H9 (cell line): Measurements from ENCODE around the gene ASXL3. TPM values are rescaled to one million over a fixed set of nuclear protein-coding genes. Genes with fewer than 3 reads are reported as not detected.

ENCODE experiments used
- DNase-seq: peaks from one replicate; pipeline ENCODE4 v3.0.0-alpha.2; 2017
- H2AFZ ChIP-seq: one replicate; pipeline ENCODE4 v1.6.1; 2013; ENCODE audit warnings: mild to moderate bottlenecking, low read length, control low read depth, moderate library complexity
- H2AK5ac ChIP-seq: 2 replicates; pipeline ENCODE4 v1.6.1; 2013; ENCODE audit warnings: low read length, control low read depth, mixed read lengths; ENCODE audit not compliant: insufficient read length
- H2BK120ac ChIP-seq: one replicate; pipeline ENCODE4 v1.6.1; 2013; ENCODE audit warnings: low read depth, mild to moderate bottlenecking, low read length, control low read depth, inconsistent platforms; ENCODE audit not compliant: poor library complexity, severe bottlenecking
- H2BK12ac ChIP-seq: 2 replicates; pipeline ENCODE4 v1.6.1; 2013; ENCODE audit warnings: low read length, control low read depth, mixed read lengths, low read depth; ENCODE audit not compliant: insufficient read length
- H2BK15ac ChIP-seq: 2 replicates; pipeline ENCODE4 v1.6.1; 2013; ENCODE audit warnings: low read depth, low read length, control low read depth
- H2BK20ac ChIP-seq: one replicate; pipeline ENCODE4 v1.6.1; 2013; ENCODE audit warnings: low read depth, mild to moderate bottlenecking, low read length, control low read depth, inconsistent platforms; ENCODE audit not compliant: poor library complexity, severe bottlenecking
- H2BK5ac ChIP-seq: 2 replicates; pipeline ENCODE4 v1.6.1; 2013; ENCODE audit warnings: low read length, control low read depth, mixed read lengths; ENCODE audit not compliant: insufficient read length
- H3K14ac ChIP-seq: 2 replicates; pipeline ENCODE4 v1.6.1; 2013; ENCODE audit warnings: low read length, control low read depth; ENCODE audit not compliant: insufficient read depth
- H3K18ac ChIP-seq: 2 replicates; pipeline ENCODE4 v1.6.1; 2013; ENCODE audit warnings: low read depth, mild to moderate bottlenecking, mixed read lengths, low read length, control low read depth; ENCODE audit not compliant: insufficient read length
- H3K23ac ChIP-seq: 2 replicates; pipeline ENCODE4 v1.6.1; 2013; ENCODE audit warnings: low read length, control low read depth, mixed read lengths, low read depth; ENCODE audit not compliant: insufficient read length
- H3K23me2 ChIP-seq: 2 replicates; pipeline ENCODE4 v1.6.1; 2013; ENCODE audit warnings: low read depth, mild to moderate bottlenecking, mixed read lengths, low read length, control low read depth; ENCODE audit not compliant: insufficient read length, poor library complexity, severe bottlenecking
- H3K27ac ChIP-seq: 2 replicates; pipeline ENCODE4 v1.5.1; 2013; ENCODE audit warnings: low read length, control low read depth, mixed read lengths, low read depth; ENCODE audit not compliant: insufficient read length
- H3K27me3 ChIP-seq: 2 replicates; pipeline ENCODE4 v1.6.1; 2013; ENCODE audit warnings: low read length, control low read depth, inconsistent platforms; ENCODE audit not compliant: insufficient read depth
- H3K4ac ChIP-seq: 2 replicates; pipeline ENCODE4 v1.6.1; 2013; ENCODE audit warnings: low read depth, mild to moderate bottlenecking, control low read depth, inconsistent platforms, low read length, moderate library complexity
- H3K4me1 ChIP-seq: 2 replicates; pipeline ENCODE4 v1.6.1; 2013; ENCODE audit warnings: low read length, control low read depth, inconsistent platforms; ENCODE audit not compliant: insufficient read depth
- H3K4me2 ChIP-seq: 2 replicates; pipeline ENCODE4 v1.6.1; 2013; ENCODE audit warnings: low read length, control low read depth, mixed read lengths; ENCODE audit not compliant: insufficient read length, insufficient read depth
- H3K56ac ChIP-seq: 2 replicates; pipeline ENCODE4 v1.6.1; 2013; ENCODE audit warnings: low read depth, mild to moderate bottlenecking, mixed read lengths, low read length, control low read depth; ENCODE audit not compliant: insufficient read length
- H3K79me1 ChIP-seq: 2 replicates; pipeline ENCODE4 v1.6.1; 2013; ENCODE audit warnings: low read depth, mild to moderate bottlenecking, moderate library complexity, low read length, control low read depth, inconsistent platforms; ENCODE audit not compliant: insufficient read depth, poor library complexity, severe bottlenecking
- H3K79me2 ChIP-seq: 2 replicates; pipeline ENCODE4 v1.6.1; 2013; ENCODE audit warnings: low read length, control low read depth, inconsistent platforms; ENCODE audit not compliant: insufficient read depth
- H3K9ac ChIP-seq: 2 replicates; pipeline ENCODE4 v1.6.1; 2013; ENCODE audit warnings: low read length, control low read depth, mixed read lengths; ENCODE audit not compliant: insufficient read length; ENCODE audit errors: extremely low read depth
- H3K9me3 ChIP-seq: one replicate; pipeline ENCODE4 v1.6.1; 2013; ENCODE audit warnings: low read depth, low read length, inconsistent platforms; ENCODE audit not compliant: control insufficient read depth
- H3T11ph ChIP-seq: one replicate; pipeline ENCODE4 v1.6.1; 2013; ENCODE audit warnings: mild to moderate bottlenecking, low read length, control low read depth, inconsistent platforms
- H4K20me1 ChIP-seq: one replicate; pipeline ENCODE4 v1.6.1; 2013; ENCODE audit not compliant: control insufficient read depth, insufficient read length, insufficient read depth
- H4K5ac ChIP-seq: 2 replicates; pipeline ENCODE4 v1.6.1; 2013; ENCODE audit warnings: low read depth, mild to moderate bottlenecking, mixed read lengths, low read length, control low read depth; ENCODE audit not compliant: insufficient read length
- H4K8ac ChIP-seq: replicated peaks from 2 replicates; pipeline ENCODE4 v1.6.1; 2013; ENCODE audit warnings: low read length, control low read depth, mixed read lengths, low read depth; ENCODE audit not compliant: insufficient read length
- H4K91ac ChIP-seq: 2 replicates; pipeline ENCODE4 v1.6.1; 2013; ENCODE audit warnings: low read depth, mild to moderate bottlenecking, moderate library complexity, mixed read lengths, low read length, control low read depth; ENCODE audit not compliant: insufficient read length
- H3K27ac Mint-ChIP-seq, 3 experiments: 2 replicates in 2 of 3; 3 replicates in 1 of 3; pipeline ENCODE4 v1.8.0; 2020 to 2021; ENCODE audit warnings: mixed read lengths in 3 of 3, mild to moderate bottlenecking in 1 of 3, moderate library complexity in 1 of 3
- H3K27me3 Mint-ChIP-seq: 2 replicates; pipeline ENCODE4 v1.8.0; 2021; ENCODE audit warnings: low read depth, mild to moderate bottlenecking, moderate library complexity, mixed read lengths
- H3K36me3 Mint-ChIP-seq, 3 experiments: 2 replicates in 2 of 3; 3 replicates in 1 of 3; pipeline ENCODE4 v1.8.0; 2020 to 2021; ENCODE audit warnings: low read depth in 3 of 3, mixed read lengths in 3 of 3; ENCODE audit not compliant: insufficient read depth in 1 of 3
- H3K4me1 Mint-ChIP-seq, 2 experiments: 2 replicates each; pipeline ENCODE4 v1.8.0; 2020; ENCODE audit warnings: mixed read lengths in 2 of 2
- H3K4me3 Mint-ChIP-seq, 2 experiments: 2 replicates in 1 of 2; 3 replicates in 1 of 2; pipeline ENCODE4 v1.8.0; 2020 to 2021; ENCODE audit warnings: mild to moderate bottlenecking in 2 of 2, mixed read lengths in 2 of 2, moderate library complexity in 1 of 2
- H3K9me3 Mint-ChIP-seq, 2 experiments: 2 replicates in 1 of 2; 3 replicates in 1 of 2; pipeline ENCODE4 v1.8.0; 2020; ENCODE audit warnings: mild to moderate bottlenecking in 2 of 2, mixed read lengths in 2 of 2, moderate library complexity in 1 of 2
- WGBS: extraction: QIAGEN DNeasy Blood & Tissue Kit; methylation state at CpG from one replicate; pipeline ENCODE4 v1.1.7; 2013; ENCODE audit warnings: missing lambda C conversion rate, low lambda C conversion rate, mixed read lengths; ENCODE audit not compliant: insufficient read length; ENCODE audit errors: extremely low coverage; 5-methylcytosine and 5-hydroxymethylcytosine counted together
- total RNA-seq: library from RNA; stranded (reverse); gene quantifications from 2 replicates; pipeline ENCODE4 v1.2.1, GENCODE V29; 2021
- TF ChIP-seq, protein P1 (sequence below): fragments of 200-600 bp; sonication (generic); conservative IDR thresholded peaks from 3 replicates; pipeline ENCODE4 v1.8.0; 2021; ENCODE audit warnings: antibody characterized with exemption, mild to moderate bottlenecking

Gene ASXL3
- total RNA-seq, 1 experiment from 2014 or later: 0.35 TPM

DNA sequence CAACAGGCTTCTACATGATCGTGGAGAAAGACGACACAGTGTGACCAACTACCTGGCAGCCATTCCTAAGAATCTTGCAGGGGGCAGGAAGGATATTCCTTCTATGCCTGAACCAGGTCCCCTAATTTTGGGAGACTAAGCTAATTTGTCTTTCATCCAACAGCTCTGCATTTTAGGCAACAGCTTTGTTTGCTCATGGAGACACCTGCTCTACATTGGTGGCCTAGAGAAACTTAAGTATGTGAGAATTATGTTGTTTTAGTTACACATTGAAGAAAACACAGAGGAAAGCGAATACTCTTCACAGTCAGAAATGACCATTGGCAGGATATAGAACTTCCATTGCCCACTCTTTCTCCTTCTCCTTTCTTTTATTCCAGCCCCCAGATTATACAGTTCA lies 75.2 kb downstream of the ASXL3 start:
- H3K27ac ChIP-seq: no peak overlapping the region
- H3K56ac ChIP-seq: no peak overlapping the region
- TF ChIP-seq, protein P1, sequence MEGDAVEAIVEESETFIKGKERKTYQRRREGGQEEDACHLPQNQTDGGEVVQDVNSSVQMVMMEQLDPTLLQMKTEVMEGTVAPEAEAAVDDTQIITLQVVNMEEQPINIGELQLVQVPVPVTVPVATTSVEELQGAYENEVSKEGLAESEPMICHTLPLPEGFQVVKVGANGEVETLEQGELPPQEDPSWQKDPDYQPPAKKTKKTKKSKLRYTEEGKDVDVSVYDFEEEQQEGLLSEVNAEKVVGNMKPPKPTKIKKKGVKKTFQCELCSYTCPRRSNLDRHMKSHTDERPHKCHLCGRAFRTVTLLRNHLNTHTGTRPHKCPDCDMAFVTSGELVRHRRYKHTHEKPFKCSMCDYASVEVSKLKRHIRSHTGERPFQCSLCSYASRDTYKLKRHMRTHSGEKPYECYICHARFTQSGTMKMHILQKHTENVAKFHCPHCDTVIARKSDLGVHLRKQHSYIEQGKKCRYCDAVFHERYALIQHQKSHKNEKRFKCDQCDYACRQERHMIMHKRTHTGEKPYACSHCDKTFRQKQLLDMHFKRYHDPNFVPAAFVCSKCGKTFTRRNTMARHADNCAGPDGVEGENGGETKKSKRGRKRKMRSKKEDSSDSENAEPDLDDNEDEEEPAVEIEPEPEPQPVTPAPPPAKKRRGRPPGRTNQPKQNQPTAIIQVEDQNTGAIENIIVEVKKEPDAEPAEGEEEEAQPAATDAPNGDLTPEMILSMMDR: no peak
- H3K4me1 ChIP-seq: peaks cover 4% of the 10 kb centered on the region; the same call in 1 of the 2 replicates
- no peak overlapping the region for H2AK5ac ChIP-seq
- no peaks in the 10 kb centered on the region for H4K20me1 ChIP-seq
- Mint-ChIP-seq H3K4me3 (no peak overlapping the region), H3K9me3 (no peaks in the 10 kb centered on the region), H3K27ac (no peak overlapping the region), H3K4me1 (peaks cover 9 to 14% of the 10 kb centered on the region in 2 experiments), H3K27me3 (no peaks in the 10 kb centered on the region), H3K36me3 (no peaks in the 10 kb centered on the region)
- no peak overlapping the region for H3T11ph ChIP-seq
- WGBS: no CpG with 5 or more reads among the region's 3 CpGs
- H3K23ac ChIP-seq: no peak overlapping the region
- H3K4ac ChIP-seq: no peak overlapping the region
- no peaks in the 10 kb centered on the region for H3K27me3 ChIP-seq
- no peaks in the 10 kb centered on the region for H3K79me1 ChIP-seq
- no peak overlapping the region for H4K5ac ChIP-seq
- H3K23me2 ChIP-seq: no peaks in the 10 kb centered on the region
- no peak overlapping the region for H2BK20ac ChIP-seq
- no peaks in the 10 kb centered on the region for H3K79me2 ChIP-seq
- H2BK120ac ChIP-seq: no peak overlapping the region
- H3K9ac ChIP-seq: no peak overlapping the region
- no peak overlapping the region for H4K8ac ChIP-seq
- H2BK15ac ChIP-seq: no peak overlapping the region
- no peak for DNase-seq
- H3K14ac ChIP-seq: no peak overlapping the region
- no peak overlapping the region for H2BK12ac ChIP-seq
- no peak overlapping the region for H2AFZ ChIP-seq
- no peak overlapping the region for H3K4me2 ChIP-seq
- H4K91ac ChIP-seq: no peak overlapping the region
- no peaks in the 10 kb centered on the region for H3K9me3 ChIP-seq
- no peak overlapping the region for H2BK5ac ChIP-seq
- H3K18ac ChIP-seq: no peak overlapping the region
